OCI-M2 (cell line): ENCODE data around the gene XPO5.
"Not testable (repeated sequence)": the region's sequence is repeated elsewhere in the genome, so short reads cannot be mapped to it uniquely, and the experiment has no call there.

Source experiments
- DNase-seq: peaks from one replicate; lab custom pipeline; 2025; ENCODE audit not compliant: unreplicated experiment; lab: John Stamatoyannopoulos, UW

Gene XPO5

DNA sequence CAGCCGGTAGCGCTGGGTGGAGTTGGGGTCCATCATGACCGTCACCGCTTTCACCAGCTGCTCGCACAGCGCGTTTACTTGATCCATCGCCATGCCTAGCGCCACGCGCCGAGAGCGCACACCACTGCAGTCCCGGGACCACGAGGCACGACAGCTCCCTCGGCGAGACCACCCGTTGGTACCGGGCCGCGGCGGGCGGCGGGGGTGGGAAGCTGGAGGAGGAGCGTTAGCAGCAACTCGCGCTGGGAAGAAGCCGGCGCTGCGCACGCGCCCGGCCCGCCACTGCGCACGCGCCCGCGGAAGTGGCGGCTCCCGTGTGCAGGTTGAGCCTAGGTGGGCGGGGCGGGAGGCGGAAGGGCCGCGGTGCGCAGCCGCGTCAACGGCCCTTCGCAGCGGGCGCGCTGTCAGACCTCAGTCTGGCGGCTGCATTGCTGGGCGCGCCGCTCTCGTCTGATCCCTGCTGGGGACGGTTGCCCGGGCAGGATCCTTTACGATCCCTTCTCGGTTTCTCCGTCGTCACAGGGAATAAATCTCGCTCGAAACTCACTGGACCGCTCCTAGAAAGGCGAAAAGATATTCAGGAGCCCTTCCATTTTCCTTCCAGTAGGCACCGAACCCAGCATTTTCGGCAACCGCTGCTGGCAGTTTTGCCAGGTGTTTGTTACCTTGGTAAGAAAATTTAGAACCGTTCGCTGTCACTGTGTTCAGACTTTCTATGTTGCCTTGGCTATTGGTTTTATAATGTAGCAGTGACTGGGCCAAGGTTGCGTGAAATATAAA, at the start of gene XPO5, which contains the start of gene POLH:
XPO5 (minus strand) TSS at position 267 of the 780 bp plus-strand sequence; CDS start at position 93, 174 bp downstream.
POLH (plus strand) TSS at position 414 of the 780 bp plus-strand sequence. CDS start 6,135 bp downstream, outside the sequence.
- peak; percentile 88 for DNase-seq

GRCh38 chr6:43625393-43625992, 49.7 kb upstream of the XPO5 start:
- no peak for DNase-seq

DNA sequence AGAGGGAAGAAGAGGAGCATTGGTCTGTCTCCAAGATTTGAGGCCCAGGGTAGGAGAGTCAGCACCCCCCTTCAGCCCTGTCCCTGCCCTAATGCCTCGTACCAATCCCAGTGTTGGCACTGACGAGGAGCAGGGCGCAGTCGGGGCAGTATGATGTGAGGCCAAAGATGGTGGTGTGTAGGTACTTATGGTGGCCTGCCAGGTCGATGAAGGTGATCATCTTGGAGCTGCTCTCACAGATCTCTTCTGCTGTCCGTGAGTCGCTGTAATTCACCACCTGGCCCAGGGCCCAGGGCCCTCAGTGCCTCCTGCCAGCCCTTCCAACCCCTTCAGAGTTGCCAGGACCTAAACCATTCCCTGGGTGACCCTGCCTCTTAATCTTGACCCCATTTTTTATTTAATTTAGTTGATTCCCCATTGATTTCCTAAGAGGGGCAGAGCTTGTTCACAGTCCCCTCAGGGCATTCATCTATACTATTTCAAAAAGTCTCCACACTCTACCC, 49.0 kb upstream of the XPO5 start:
- DNase-seq, result no peak

GRCh38 chr6:43623880-43624785, 48.3 kb upstream of the XPO5 start:
- DNase-seq, result no peak

DNA sequence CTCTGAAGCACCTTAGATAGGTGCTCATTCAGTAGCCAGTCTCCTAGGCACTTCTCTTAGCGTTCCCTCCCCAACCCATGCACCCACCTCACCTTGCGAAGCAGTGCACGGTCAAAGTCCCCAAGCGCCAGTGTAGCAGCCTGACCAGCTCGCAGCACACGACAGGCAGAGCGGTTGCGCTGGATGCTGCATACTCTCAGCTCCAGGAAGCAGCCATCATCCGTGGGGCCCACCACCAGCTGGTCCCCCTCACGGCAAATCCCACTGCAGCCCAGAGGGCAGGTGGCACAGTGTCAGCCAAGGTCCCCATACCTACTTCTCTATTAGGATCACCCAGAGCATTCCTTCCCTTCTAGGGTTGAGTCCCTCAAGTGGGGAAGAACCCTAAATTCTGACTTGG, 46.7 kb upstream of the XPO5 start:
- no peak for DNase-seq

- no peak for DNase-seq
These were observed 46.0 kb upstream of the XPO5 start for GRCh38 chr6:43621836-43622180.

DNA sequence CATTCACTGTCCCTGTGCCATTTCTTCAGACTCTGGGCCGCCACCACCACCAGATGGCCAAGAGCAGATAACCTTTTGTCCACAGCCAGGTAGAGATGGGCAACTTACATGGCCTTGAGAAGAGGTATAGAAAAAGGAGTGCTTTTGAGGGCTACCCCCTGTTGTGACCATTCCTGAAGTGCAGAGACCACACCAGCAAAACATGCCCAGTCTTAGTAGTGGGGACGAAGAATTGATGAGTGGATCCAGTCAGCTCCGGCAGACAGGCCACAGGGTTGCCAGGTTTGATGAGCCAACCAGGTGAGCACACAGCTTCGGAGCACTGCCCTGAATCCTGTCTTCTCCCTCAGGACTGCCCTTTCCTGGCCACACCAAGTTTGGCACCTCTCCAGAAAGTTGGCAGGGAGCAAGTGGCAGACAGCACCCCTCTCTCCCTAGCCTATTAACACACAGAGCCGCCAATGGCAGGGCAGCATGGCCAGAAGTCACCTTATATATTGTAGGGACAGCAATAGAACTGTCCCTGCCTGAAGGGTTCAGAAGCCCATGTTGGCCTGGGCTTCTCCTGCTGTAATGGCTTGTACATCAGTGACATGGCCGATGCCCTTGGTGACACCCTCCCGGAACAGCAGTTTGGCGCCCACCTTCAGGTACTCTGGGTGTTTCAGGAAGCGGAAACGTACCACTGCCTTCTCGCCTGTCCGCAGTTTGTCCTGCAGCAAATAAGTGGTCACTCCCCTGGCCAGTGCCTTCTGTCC, 45.4 kb upstream of the XPO5 start:
- no peak for DNase-seq

GRCh38 chr6:43616725-43617472, 41.1 kb upstream of the XPO5 start:
- no peak for DNase-seq

- no peak for DNase-seq
These were observed 38.5 kb upstream of the XPO5 start for GRCh38 chr6:43614396-43614730.

DNA sequence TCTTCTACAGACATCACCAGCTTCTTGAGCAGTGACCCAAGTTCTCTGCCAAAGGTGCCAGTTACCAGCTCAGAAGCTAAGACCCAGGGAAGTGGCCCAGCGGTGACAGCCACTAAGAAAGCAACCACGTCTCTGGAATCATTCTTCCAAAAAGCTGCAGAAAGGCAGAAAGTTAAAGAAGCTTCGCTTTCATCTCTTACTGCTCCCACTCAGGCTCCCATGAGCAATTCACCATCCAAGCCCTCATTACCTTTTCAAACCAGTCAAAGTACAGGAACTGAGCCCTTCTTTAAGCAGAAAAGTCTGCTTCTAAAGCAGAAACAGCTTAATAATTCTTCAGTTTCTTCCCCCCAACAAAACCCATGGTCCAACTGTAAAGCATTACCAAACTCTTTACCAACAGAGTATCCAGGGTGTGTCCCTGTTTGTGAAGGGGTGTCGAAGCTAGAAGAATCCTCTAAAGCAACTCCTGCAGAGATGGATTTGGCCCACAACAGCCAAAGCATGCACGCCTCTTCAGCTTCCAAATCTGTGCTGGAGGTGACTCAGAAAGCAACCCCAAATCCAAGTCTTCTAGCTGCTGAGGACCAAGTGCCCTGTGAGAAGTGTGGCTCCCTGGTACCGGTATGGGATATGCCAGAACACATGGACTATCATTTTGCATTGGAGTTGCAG, 38.0 kb upstream of the XPO5 start:
- no peak for DNase-seq

- no peak for DNase-seq
These were observed 34.6 kb upstream of the XPO5 start for GRCh38 chr6:43610431-43610830.

GRCh38 chr6:43609402-43609801, 33.6 kb upstream of the XPO5 start:
- DNase-seq, result no peak

GRCh38 chr6:43608807-43609206, 33.0 kb upstream of the XPO5 start:
- DNase-seq, result no peak

DNA sequence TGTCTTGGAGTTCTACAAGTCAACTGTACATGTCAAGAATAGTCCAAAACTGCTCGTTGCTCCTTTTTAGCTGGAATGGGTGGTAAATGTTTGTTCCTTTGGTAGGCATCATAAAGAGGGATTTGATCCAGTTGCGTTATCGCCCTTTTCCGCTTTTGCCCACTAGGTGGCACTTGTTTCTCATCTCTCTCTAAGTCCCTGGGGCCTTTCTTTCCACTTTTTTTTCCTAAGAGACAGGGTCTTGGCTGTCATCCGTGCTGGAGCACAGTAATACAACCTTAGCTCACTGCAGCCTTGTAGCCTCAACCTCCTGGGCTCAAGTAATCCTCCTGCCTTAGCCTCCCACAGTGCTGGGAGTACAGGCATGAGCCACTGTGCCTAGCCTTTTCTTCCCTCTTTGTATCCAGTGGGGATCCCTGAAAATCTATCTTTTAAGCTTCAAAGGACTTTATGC, 32.5 kb upstream of the XPO5 start:
- DNase-seq, result peak; percentile 64

GRCh38 chr6:43606019-43606418, 30.2 kb upstream of the XPO5 start:
- DNase-seq, result no peak

DNA sequence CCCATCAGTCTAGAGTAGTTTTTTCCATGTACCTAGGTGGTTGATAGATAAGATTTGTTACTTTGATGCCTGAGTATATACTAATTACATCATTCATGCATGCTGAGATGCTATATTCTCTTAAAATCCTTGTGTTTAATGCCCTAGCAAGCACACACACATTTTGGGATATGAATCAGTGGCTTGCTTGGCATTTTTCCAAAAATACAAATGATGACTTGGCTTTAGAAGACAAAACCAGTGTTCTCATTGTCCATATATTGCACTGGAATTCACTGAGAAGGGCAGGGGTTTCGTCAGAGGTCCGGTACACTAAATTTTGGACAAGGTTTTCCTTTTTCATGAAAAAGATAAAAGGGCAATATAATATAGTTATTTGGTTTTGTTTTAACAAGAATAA, 28.3 kb upstream of the XPO5 start:
- no peak for DNase-seq

DNA sequence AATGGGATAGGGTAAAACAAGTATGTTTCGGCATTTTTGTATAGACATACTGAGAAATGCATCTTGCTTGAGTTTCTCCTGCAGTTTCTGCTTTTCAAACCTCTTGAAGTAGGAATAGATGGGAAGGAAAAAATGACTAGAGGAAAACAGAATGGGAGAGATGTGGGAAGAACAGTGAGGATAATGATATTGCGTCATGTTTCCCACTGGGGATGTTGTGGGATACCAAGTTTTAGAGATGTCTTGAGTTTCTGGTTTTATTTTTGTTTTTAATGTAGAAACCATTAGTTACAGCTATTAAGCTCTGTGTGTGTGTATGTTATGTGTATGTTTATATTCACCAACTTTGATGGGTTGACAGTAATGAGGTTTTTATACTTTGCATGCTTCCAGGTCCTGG, 24.8 kb upstream of the XPO5 start:
- DNase-seq, result no peak

DNA sequence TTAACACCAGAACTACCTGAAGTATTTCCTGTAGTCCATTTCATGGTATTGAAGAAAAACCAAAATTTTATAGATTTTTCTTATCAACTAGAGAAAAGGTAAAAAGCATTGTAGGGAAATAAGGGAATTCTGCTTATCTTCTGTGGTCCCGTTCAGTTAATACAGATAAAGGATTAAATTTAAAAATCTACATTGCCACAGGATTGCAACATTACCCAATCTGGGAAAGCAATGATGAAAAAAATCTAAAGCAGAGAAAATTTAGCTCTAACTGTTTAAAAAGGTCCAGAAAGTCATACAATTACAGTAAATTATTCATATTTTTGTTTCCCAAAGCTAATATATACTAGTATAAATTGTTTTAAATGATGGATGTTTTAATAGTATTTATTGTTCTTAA, 18.1 kb upstream of the XPO5 start:
- DNase-seq, result no peak

- not testable (repeated sequence) for DNase-seq
These were observed 13.7 kb upstream of the XPO5 start for GRCh38 chr6:43589564-43589963.

DNA sequence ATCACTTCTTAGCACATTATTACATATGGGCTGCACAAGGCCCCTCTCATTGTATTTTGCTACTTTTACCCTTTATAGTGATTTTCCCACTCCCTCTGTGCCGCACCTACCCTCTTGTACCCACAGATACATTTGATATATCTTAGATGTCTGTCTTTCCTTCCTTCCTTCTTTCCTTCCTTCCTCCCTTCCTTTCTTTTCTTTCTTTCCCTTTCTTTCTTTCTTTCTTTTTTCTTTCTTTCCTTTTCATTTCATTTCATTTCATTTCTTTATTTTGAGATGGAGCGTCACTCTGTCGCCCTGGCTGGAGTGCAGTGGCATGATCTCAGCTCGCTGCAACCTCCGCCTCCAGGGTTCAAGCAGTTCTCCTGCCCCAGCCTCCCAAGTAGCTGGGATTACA, 12.4 kb upstream of the XPO5 start:
- DNase-seq, result no peak
